H1 (cell line): ENCODE results near the gene MAPT. TPM values are rescaled to one million over a fixed set of nuclear protein-coding genes. Genes with fewer than 3 reads are reported as not detected.

ENCODE experiments used
- CTCF ChIA-PET: fragments of 300-600 bp; sonication (Branson Sonifier 250); formaldehyde crosslinking; loops from one replicate; lab custom pipeline; 2021; ENCODE audit not compliant: partially characterized antibody; lab: Charles Lee
- POLR2A ChIA-PET: fragments of 300-600 bp; sonication (Branson Sonifier 250); formaldehyde crosslinking; loops from one replicate; lab custom pipeline; 2021; ENCODE audit warnings: inconsistent platforms; ENCODE audit not compliant: partially characterized antibody; lab: Charles Lee
- DNase-seq, 2 experiments: peaks; one replicate each; pipeline versions ENCODE4 v3.0.0 to v3.0.0-alpha.2; 2010 to 2022; ENCODE audit warnings: low spot score in 2 of 2, low read depth in 1 of 2, mixed read lengths in 1 of 2
- FAIRE-seq: peaks from 2 replicates; lab custom pipeline; 2011; peaks lifted over from hg19 to GRCh38; lab: Jason Lieb, UNC
- H2AFZ ChIP-seq: 2 replicates; pipeline ENCODE4 v1.8.1; 2012; ENCODE audit warnings: low read length, inconsistent platforms
- H2AK5ac ChIP-seq: 2 replicates; pipeline ENCODE4 v1.6.1; 2013; ENCODE audit warnings: low read depth, low read length
- H2BK120ac ChIP-seq: replicated peaks from 2 replicates; pipeline ENCODE3; 2013; ENCODE audit warnings: low read depth, low read length, inconsistent platforms
- H2BK12ac ChIP-seq: 2 replicates; pipeline ENCODE4 v1.6.1; 2013; ENCODE audit warnings: low read depth, low read length
- H2BK15ac ChIP-seq: 2 replicates; pipeline ENCODE4 v1.6.1; 2013; ENCODE audit warnings: low read length
- H2BK20ac ChIP-seq: 2 replicates; pipeline ENCODE4 v1.6.1; 2013; ENCODE audit warnings: low read length
- H2BK5ac ChIP-seq: 2 replicates; pipeline ENCODE4 v1.6.1; 2013; ENCODE audit warnings: low read depth, low read length
- H3K14ac ChIP-seq: 2 replicates; pipeline ENCODE4 v1.6.1; 2013; ENCODE audit warnings: inconsistent platforms; ENCODE audit not compliant: insufficient read length
- H3K18ac ChIP-seq: 2 replicates; pipeline ENCODE4 v1.6.1; 2013; ENCODE audit warnings: low read length; ENCODE audit errors: extremely low read depth
- H3K23ac ChIP-seq: 2 replicates; pipeline ENCODE4 v1.6.1; 2013; ENCODE audit warnings: inconsistent platforms; ENCODE audit not compliant: insufficient read length
- H3K23me2 ChIP-seq: 2 replicates; pipeline ENCODE4 v1.6.1; 2013; ENCODE audit warnings: low read depth, low read length
- H3K27ac ChIP-seq: 2 replicates; pipeline ENCODE4 v1.6.1; 2011; ENCODE audit warnings: low read depth, low read length, inconsistent platforms
- H3K27me3 ChIP-seq, 4 experiments: replicated peaks in 1 of 4; 1 replicate in 1 of 4; 2 replicates in 3 of 4; pipeline versions ENCODE4 v1.6.1 to v1.8.1; 2011 to 2013; ENCODE audit warnings: low read length in 3 of 4, mild to moderate bottlenecking in 3 of 4, inconsistent platforms in 2 of 4, mixed read lengths in 2 of 4, moderate library complexity in 1 of 4; ENCODE audit not compliant: control insufficient read depth in 3 of 4, insufficient read depth in 3 of 4; ENCODE audit errors: extremely low read depth in 1 of 4
- H3K36me3 ChIP-seq, 4 experiments: 2 replicates each; pipeline versions ENCODE4 v1.6.1 to v1.8.1; 2011 to 2013; ENCODE audit warnings: mild to moderate bottlenecking in 4 of 4, low read length in 3 of 4, moderate library complexity in 2 of 4, control low read depth in 1 of 4, inconsistent platforms in 1 of 4; ENCODE audit not compliant: insufficient read depth in 4 of 4, control insufficient read depth in 2 of 4
- H3K4ac ChIP-seq: replicated peaks from 2 replicates; pipeline ENCODE3; 2013; ENCODE audit warnings: low read length, low read depth, mixed read lengths, inconsistent platforms; ENCODE audit not compliant: insufficient read length
- H3K4me1 ChIP-seq, 4 experiments: replicated peaks in 1 of 4; 1 replicate in 1 of 4; 2 replicates in 3 of 4; pipeline versions ENCODE4 v1.6.1 to v1.8.1; 2011 to 2013; ENCODE audit warnings: low read length in 3 of 4, inconsistent platforms in 2 of 4, mixed read lengths in 1 of 4; ENCODE audit not compliant: insufficient read depth in 4 of 4, control insufficient read depth in 3 of 4
- H3K4me2 ChIP-seq, 2 experiments: 2 replicates each; pipeline versions ENCODE4 v1.6.1 to v1.8.1; 2011 to 2013; ENCODE audit warnings: low read depth in 2 of 2, low read length in 2 of 2, control low read depth in 1 of 2, inconsistent platforms in 1 of 2, mild to moderate bottlenecking in 1 of 2; ENCODE audit not compliant: insufficient read depth in 1 of 2
- H3K4me3 ChIP-seq, 4 experiments: fragments of 200-600, 300-600 bp in 1 of 4; sonication (generic), shearing (Covaris generic), sonication (Bioruptor Twin) in 1 of 4; 2 replicates each; pipeline versions ENCODE4 v1.5.1 to v1.8.1; 2011 to 2016; ENCODE audit warnings: low read length in 4 of 4, low read depth in 3 of 4, control low read depth in 2 of 4, inconsistent platforms in 2 of 4, mild to moderate bottlenecking in 2 of 4, mixed read lengths in 1 of 4, moderate library complexity in 1 of 4; ENCODE audit not compliant: insufficient read depth in 2 of 4; ENCODE audit errors: extremely low read depth in 1 of 4
- H3K56ac ChIP-seq: replicated peaks from 2 replicates; pipeline ENCODE3; 2013; ENCODE audit warnings: low read depth, mild to moderate bottlenecking, mixed read lengths, low read length, inconsistent platforms; ENCODE audit not compliant: insufficient read length
- H3K79me1 ChIP-seq: 2 replicates; pipeline ENCODE4 v1.6.1; 2013; ENCODE audit warnings: low read depth, low read length, control low read depth
- H3K79me2 ChIP-seq, 2 experiments: 2 replicates each; pipeline versions ENCODE4 v1.6.1 to v1.8.1; 2012 to 2013; ENCODE audit warnings: low read length in 2 of 2, mild to moderate bottlenecking in 2 of 2, inconsistent platforms in 1 of 2; ENCODE audit not compliant: insufficient read depth in 2 of 2, control insufficient read depth in 1 of 2
- H3K9ac ChIP-seq, 4 experiments: replicated peaks in 1 of 4; 1 replicate in 1 of 4; 2 replicates in 3 of 4; pipeline versions ENCODE4 v1.6.1 to v1.8.1; 2011 to 2013; ENCODE audit warnings: low read depth in 3 of 4, low read length in 3 of 4, control low read depth in 2 of 4, mild to moderate bottlenecking in 2 of 4, moderate library complexity in 2 of 4, inconsistent platforms in 1 of 4; ENCODE audit errors: extremely low read depth in 1 of 4
- H3K9me3 ChIP-seq, 2 experiments: 2 replicates each; pipeline versions ENCODE4 v1.6.1 to v1.8.1; 2012 to 2013; ENCODE audit warnings: mild to moderate bottlenecking in 2 of 2, moderate library complexity in 2 of 2, control low read depth in 1 of 2, inconsistent platforms in 1 of 2, low read depth in 1 of 2, low read length in 1 of 2, mixed read lengths in 1 of 2; ENCODE audit not compliant: insufficient read depth in 2 of 2
- H4K20me1 ChIP-seq, 2 experiments: replicated peaks in 1 of 2; 2 replicates each; pipeline versions ENCODE3 to v1.8.1; 2011 to 2013; ENCODE audit warnings: inconsistent platforms in 2 of 2, low read length in 2 of 2, mild to moderate bottlenecking in 1 of 2; ENCODE audit not compliant: insufficient read depth in 2 of 2, control insufficient read depth in 1 of 2
- H4K5ac ChIP-seq: 2 replicates; pipeline ENCODE4 v1.6.1; 2013; ENCODE audit warnings: low read length, low read depth, mixed read lengths, inconsistent platforms; ENCODE audit not compliant: insufficient read length
- H4K8ac ChIP-seq: 2 replicates; pipeline ENCODE4 v1.8.0; 2013; ENCODE audit warnings: mild to moderate bottlenecking, moderate library complexity, low read length, inconsistent platforms; ENCODE audit not compliant: insufficient read depth; ENCODE audit errors: extremely low read depth
- H4K91ac ChIP-seq: replicated peaks from 2 replicates; pipeline ENCODE3; 2013; ENCODE audit warnings: low read length, mixed read lengths, inconsistent platforms; ENCODE audit not compliant: insufficient read length
- CBX8 ChIP-seq: fragments of 300-800, 300-1000 bp; sonication (generic); IDR thresholded peaks from 2 replicates; pipeline ENCODE4 v1.7.1; 2016; ENCODE audit warnings: low read depth, low read length, borderline replicate concordance
- EZH2 ChIP-seq: fragments of 200-600 bp; sonication (generic); IDR thresholded peaks from 2 replicates; pipeline ENCODE4 v1.7.1; 2012; ENCODE audit warnings: low read depth, mild to moderate bottlenecking, moderate library complexity, low read length, inconsistent platforms; ENCODE audit not compliant: severe bottlenecking
- HDAC6 ChIP-seq: IDR thresholded peaks from one replicate; pipeline ENCODE4 v1.7.1; 2012; ENCODE audit warnings: low read depth, mild to moderate bottlenecking, inconsistent platforms, low read length, moderate library complexity
- RBBP5 ChIP-seq: IDR thresholded peaks from 2 replicates; pipeline ENCODE4 v1.7.1; 2012; ENCODE audit warnings: low read depth, mild to moderate bottlenecking, inconsistent platforms, low read length, moderate library complexity, borderline replicate concordance
- SIRT6 ChIP-seq: IDR thresholded peaks from one replicate; pipeline ENCODE4 v1.7.1; 2012; ENCODE audit warnings: low read length, inconsistent platforms
- SRF ChIP-seq: IDR thresholded peaks from 2 replicates; pipeline ENCODE4 v1.6.1; 2011; ENCODE audit warnings: mild to moderate bottlenecking, low read depth, low read length, moderate library complexity
- TAF1 ChIP-seq: IDR thresholded peaks from 2 replicates; pipeline ENCODE4 v1.6.1; 2011; ENCODE audit warnings: mild to moderate bottlenecking, low read depth, low read length
- TAF7 ChIP-seq: optimal IDR thresholded peaks from 2 replicates; pipeline ENCODE3; 2011; ENCODE audit warnings: low read depth, mild to moderate bottlenecking, inconsistent platforms, low read length, moderate library complexity, borderline replicate concordance
- TEAD4 ChIP-seq: IDR thresholded peaks from 2 replicates; pipeline ENCODE4 v1.6.1; 2012; ENCODE audit warnings: low read depth, low read length, inconsistent platforms, mixed read lengths
- YY1 ChIP-seq: IDR thresholded peaks from 2 replicates; pipeline ENCODE4 v1.6.1; 2011; ENCODE audit warnings: low read depth, mild to moderate bottlenecking, low read length
- WGBS, 2 experiments: shearing (Covaris generic) in 1 of 2; methylation state at CpG; one replicate each; pipeline versions ENCODE4 v1.1.6 to v1.1.7; 2013 to 2015; ENCODE audit warnings: low lambda C conversion rate in 2 of 2, mixed read lengths in 2 of 2, inconsistent platforms in 1 of 2, low coverage in 1 of 2, missing lambda C conversion rate in 1 of 2; ENCODE audit not compliant: insufficient replicate concordance in 2 of 2, insufficient coverage in 1 of 2, insufficient read length in 1 of 2; ENCODE audit errors: extremely low coverage in 1 of 2, missing lambda C conversion rate in 1 of 2; 5-methylcytosine and 5-hydroxymethylcytosine counted together
- polyA plus RNA-seq, 7 experiments: library from polyadenylated mRNA; depleted of rRNA in 3 of 7; stranded (reverse) in 5 of 7; unstranded in 2 of 7; fragments of >200 nt in 5 of 7; fragments of 200-250 nt in 2 of 7; gene quantifications; 1 replicate in 5 of 7; 2 replicates in 1 of 7; 4 replicates in 1 of 7; pipeline versions ENCODE4 v1.2.1 to v1.2.3, GENCODE V29; 2011 to 2013; ENCODE audit warnings: missing spikeins in 2 of 7, mixed read lengths in 2 of 7
- total RNA-seq: library from RNA; stranded (reverse); fragmentation: NEBNext Ultra II Directional; extraction: Animal tissue kit (Norgen Biotek cat#: 25700); gene quantifications from 2 replicates; pipeline ENCODE4 v1.2.1, GENCODE V29; 2021
- TF ChIP-seq, protein P1 (sequence below), 3 experiments: IDR thresholded peaks; 1 replicate in 2 of 3; 2 replicates in 1 of 3; pipeline versions ENCODE4 v1.5.1 to v1.6.1; 2011; ENCODE audit warnings: low read length in 3 of 3, mild to moderate bottlenecking in 3 of 3, inconsistent platforms in 2 of 3, low read depth in 1 of 3, moderate library complexity in 1 of 3; ENCODE audit not compliant: insufficient read depth in 1 of 3; ENCODE audit errors: control extremely low read depth in 1 of 3

The MAPT gene
- total and polyA plus RNA-seq, 2 of the 8 experiments (the other 6 are each of a cell fraction or from before 2014, with no cell fraction given): 0.54 to 1.7 TPM

DNA sequence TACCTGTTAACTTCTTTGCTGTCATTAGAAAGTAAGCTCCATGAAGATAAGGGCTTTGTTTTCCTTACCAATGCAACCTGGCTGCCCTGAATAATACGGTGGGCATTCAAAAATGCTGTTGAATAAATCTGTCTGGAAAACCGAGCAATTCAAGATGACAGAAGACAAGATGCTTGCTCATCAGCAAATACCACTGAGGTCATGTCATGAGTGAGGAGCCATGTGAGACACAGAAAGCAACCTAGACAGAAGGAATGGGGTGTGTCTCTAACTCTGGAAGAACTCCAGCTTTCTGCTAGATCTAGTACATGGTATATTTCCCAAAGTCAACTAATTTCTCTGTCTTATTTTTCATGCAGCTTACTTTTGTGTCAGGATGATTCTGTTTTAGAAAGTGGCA lies 168.9 kb downstream of the MAPT start:
- H2BK5ac ChIP-seq: no peak overlapping the region
- ChIA-PET POLR2A (no interaction called here), CTCF (interaction anchor here (0.8 to 2.8 kb wide), 6 partner anchors 12 to 150 kb away, joined by 3 to 19 read pairs (median 4); no protein-coding TSS in a partner anchor)
- H4K5ac ChIP-seq: no peak overlapping the region
- no peak overlapping the region for H4K8ac ChIP-seq
- H3K23ac ChIP-seq: no peak overlapping the region
- H2BK12ac ChIP-seq: no peak overlapping the region
- H3K18ac ChIP-seq: no peak overlapping the region
- H3K9me3 ChIP-seq: no peaks in the 10 kb centered on the region
- peaks cover 0 to 43% (median 21%) of the 10 kb centered on the region in 4 experiments; a peak in 7 of 8 replicates for H3K36me3 ChIP-seq
- no peak overlapping the region for H3K4ac ChIP-seq
- H3K4me1 ChIP-seq: no peaks in the 10 kb centered on the region; a peak in 1 of 7 replicates
- H3K56ac ChIP-seq: no peak overlapping the region
- H3K79me1 ChIP-seq: no peaks in the 10 kb centered on the region; the same call in 1 of the 2 replicates
- no peak overlapping the region for H2AFZ ChIP-seq
- peaks cover 0 to 39% of the 10 kb centered on the region in 2 experiments; a peak in 2 of 4 replicates for H3K79me2 ChIP-seq
- no peak overlapping the region for H2BK120ac ChIP-seq
- no peak overlapping the region for H3K14ac ChIP-seq
- no peak overlapping the region for H3K4me3 ChIP-seq
- no peak overlapping the region for H3K9ac ChIP-seq
- H2AK5ac ChIP-seq: no peak overlapping the region
- H3K23me2 ChIP-seq: no peaks in the 10 kb centered on the region; the same call in 1 of the 2 replicates
- no peak overlapping the region for H3K4me2 ChIP-seq
- 67% methylated on average over 2 of the region's 2 CpGs; no CpG with 5 or more reads in 1 of the 2 experiments for WGBS, 2 experiments
- H2BK15ac ChIP-seq: no peak overlapping the region
- DNase-seq (no peak), FAIRE-seq (no peak)
- H2BK20ac ChIP-seq: no peak overlapping the region
- H3K27ac ChIP-seq: no peak overlapping the region
- peaks cover 0 to 2% of the 10 kb centered on the region in 2 experiments for H4K20me1 ChIP-seq
- no peaks in the 10 kb centered on the region for H3K27me3 ChIP-seq
- H4K91ac ChIP-seq: no peak overlapping the region
- TF ChIP-seq SRF (no peak), YY1 (no peak), TAF7 (no peak), HDAC6 (no peak), RBBP5 (no peak), CBX8 (no peak), EZH2 (no peak), TAF1 (no peak), SIRT6 (no peak), TEAD4 (no peak)
- TF ChIP-seq, protein P1, sequence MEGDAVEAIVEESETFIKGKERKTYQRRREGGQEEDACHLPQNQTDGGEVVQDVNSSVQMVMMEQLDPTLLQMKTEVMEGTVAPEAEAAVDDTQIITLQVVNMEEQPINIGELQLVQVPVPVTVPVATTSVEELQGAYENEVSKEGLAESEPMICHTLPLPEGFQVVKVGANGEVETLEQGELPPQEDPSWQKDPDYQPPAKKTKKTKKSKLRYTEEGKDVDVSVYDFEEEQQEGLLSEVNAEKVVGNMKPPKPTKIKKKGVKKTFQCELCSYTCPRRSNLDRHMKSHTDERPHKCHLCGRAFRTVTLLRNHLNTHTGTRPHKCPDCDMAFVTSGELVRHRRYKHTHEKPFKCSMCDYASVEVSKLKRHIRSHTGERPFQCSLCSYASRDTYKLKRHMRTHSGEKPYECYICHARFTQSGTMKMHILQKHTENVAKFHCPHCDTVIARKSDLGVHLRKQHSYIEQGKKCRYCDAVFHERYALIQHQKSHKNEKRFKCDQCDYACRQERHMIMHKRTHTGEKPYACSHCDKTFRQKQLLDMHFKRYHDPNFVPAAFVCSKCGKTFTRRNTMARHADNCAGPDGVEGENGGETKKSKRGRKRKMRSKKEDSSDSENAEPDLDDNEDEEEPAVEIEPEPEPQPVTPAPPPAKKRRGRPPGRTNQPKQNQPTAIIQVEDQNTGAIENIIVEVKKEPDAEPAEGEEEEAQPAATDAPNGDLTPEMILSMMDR (IDR thresholded peaks at IDR 0.05; ENCODE audit: control extremely low read depth in 1 of 3, insufficient read depth in 1 of 3, low read depth in 1 of 3, low read length in 3 of 3): no peak
